ENCODE data around the gene CEACAM8. TPM values are rescaled to one million over a fixed set of nuclear protein-coding genes. Genes with fewer than 3 reads are reported as not detected.

Gene CEACAM8
- total RNA-seq, 1 donor from 2014 or later, result not detected

DNA sequence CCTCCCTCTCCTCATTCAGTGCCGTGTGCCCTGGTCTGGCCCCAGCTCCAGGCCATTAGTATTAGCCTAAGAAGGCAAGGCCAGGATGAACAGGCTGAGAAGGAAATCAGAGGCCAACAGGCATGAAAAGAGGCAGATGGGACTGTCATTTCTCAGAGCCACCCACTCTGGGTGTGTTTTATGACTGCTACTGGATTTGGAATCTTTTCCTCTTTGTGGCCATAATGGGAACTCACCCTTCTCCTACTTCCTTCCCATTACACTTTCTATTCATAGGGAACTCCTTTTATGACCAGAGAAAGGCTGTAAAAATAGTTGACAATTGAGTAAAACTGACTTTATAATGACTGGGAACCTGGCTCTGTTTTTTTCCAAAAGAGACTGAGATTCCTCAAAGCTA is 17.7 kb downstream of the CEACAM8 start:
- Mint-ChIP-seq H3K27me3 (ENCODE audit: insufficient read depth, low read depth) (no peaks in the 10 kb centered on the region), H3K4me3 (no peak overlapping the region), H3K4me1 (no peaks in the 10 kb centered on the region), H3K9me3 (no peaks in the 10 kb centered on the region), H3K36me3 (no peaks in the 10 kb centered on the region), H3K27ac (no peak overlapping the region)
- H3F3A ChIP-seq (ENCODE audit: low read depth), result no peaks in the 10 kb centered on the region
- H3K36me3 ChIP-seq, result no peaks in the 10 kb centered on the region
- H3K79me2 ChIP-seq (ENCODE audit: low read depth), result no peaks in the 10 kb centered on the region
- H3K4me3 ChIP-seq, result no peak overlapping the region
- DNase-seq (ENCODE audit: low spot score), result no peak
- H3K9me3 ChIP-seq (ENCODE audit: low read depth), result no peaks in the 10 kb centered on the region
- H2AFZ ChIP-seq (replicated peaks), result no peak overlapping the region
- H3K27ac ChIP-seq, result no peak overlapping the region
- no peak overlapping the region for H3K9ac ChIP-seq
- no peaks in the 10 kb centered on the region for H3K4me1 ChIP-seq
- TF ChIP-seq, protein P1, sequence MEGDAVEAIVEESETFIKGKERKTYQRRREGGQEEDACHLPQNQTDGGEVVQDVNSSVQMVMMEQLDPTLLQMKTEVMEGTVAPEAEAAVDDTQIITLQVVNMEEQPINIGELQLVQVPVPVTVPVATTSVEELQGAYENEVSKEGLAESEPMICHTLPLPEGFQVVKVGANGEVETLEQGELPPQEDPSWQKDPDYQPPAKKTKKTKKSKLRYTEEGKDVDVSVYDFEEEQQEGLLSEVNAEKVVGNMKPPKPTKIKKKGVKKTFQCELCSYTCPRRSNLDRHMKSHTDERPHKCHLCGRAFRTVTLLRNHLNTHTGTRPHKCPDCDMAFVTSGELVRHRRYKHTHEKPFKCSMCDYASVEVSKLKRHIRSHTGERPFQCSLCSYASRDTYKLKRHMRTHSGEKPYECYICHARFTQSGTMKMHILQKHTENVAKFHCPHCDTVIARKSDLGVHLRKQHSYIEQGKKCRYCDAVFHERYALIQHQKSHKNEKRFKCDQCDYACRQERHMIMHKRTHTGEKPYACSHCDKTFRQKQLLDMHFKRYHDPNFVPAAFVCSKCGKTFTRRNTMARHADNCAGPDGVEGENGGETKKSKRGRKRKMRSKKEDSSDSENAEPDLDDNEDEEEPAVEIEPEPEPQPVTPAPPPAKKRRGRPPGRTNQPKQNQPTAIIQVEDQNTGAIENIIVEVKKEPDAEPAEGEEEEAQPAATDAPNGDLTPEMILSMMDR (IDR thresholded peaks at IDR 0.05), result no peak
- no peak for TF ChIP-seq EZH2phosphoT487 (IDR thresholded peaks at IDR 0.05)
- TF ChIP-seq EZH2 (IDR thresholded peaks at IDR 0.05), result no peak
- H3K27me3 ChIP-seq, result peaks cover 30% of the 10 kb centered on the region
- H4K20me1 ChIP-seq (ENCODE audit: low read depth), result no peaks in the 10 kb centered on the region
- no peak overlapping the region for H3K4me2 ChIP-seq

DNA sequence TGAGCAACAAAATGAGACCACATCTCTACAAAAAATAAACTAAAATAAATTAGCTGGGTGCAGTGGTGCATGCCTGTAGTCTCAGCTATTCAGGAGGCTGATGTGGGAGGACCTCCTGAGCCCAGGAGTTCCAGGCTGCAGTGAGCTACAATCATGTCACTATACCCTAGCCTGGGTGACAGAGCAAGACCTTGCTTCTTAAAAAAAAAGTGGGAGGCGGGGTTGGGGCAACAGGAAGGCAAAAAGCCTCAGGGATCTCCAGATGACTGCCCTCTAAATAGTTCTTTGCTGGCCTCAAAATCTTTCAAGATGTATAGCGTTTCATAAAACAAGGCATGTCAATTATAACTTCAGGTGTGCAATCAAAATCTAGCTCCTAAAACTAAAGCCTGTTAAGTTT is 18.5 kb downstream of the CEACAM8 start:
- TF ChIP-seq EZH2phosphoT487 (IDR thresholded peaks at IDR 0.05) (no peak), EZH2 (IDR thresholded peaks at IDR 0.05) (no peak)
- TF ChIP-seq, protein P1 (IDR thresholded peaks at IDR 0.05), result no peak
- Mint-ChIP-seq H3K9me3 (no peaks in the 10 kb centered on the region), H3K4me1 (no peaks in the 10 kb centered on the region), H3K27me3 (ENCODE audit: insufficient read depth, low read depth) (no peaks in the 10 kb centered on the region), H3K4me3 (no peak overlapping the region), H3K27ac (no peak overlapping the region), H3K36me3 (no peaks in the 10 kb centered on the region)
- Histone ChIP-seq H3F3A (ENCODE audit: low read depth) (no peaks in the 10 kb centered on the region), H3K4me3 (no peak overlapping the region), H3K9me3 (ENCODE audit: low read depth) (no peaks in the 10 kb centered on the region), H3K4me2 (no peak overlapping the region), H3K36me3 (no peaks in the 10 kb centered on the region), H3K9ac (no peak overlapping the region), H3K4me1 (no peaks in the 10 kb centered on the region), H3K27ac (no peak overlapping the region), H4K20me1 (ENCODE audit: low read depth) (no peaks in the 10 kb centered on the region), H3K79me2 (ENCODE audit: low read depth) (no peaks in the 10 kb centered on the region), H2AFZ (replicated peaks) (no peak overlapping the region), H3K27me3 (peaks cover 28% of the 10 kb centered on the region)
- DNase-seq (ENCODE audit: low spot score), result no peak

DNA sequence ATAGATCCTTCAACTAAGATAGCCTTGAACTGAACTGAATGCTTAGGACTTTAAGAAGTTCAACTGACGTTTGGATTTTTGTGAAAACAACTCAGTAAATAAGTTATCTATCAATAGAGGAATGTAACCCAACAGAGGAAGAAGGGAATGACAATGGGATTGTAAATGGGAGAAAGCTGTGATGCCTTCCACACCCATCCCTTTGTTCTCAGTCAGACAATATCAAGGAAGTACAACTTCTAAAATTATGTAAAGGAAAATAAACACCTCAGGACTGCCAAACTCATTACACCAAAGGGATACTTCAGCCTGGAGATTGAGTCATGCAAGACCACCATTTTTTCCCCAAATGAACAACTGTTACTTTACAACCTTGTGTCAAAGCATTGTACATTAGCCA is 21.1 kb downstream of the CEACAM8 start:
- peaks cover 18% of the 10 kb centered on the region for H3K27me3 ChIP-seq
- Mint-ChIP-seq H3K4me1 (no peaks in the 10 kb centered on the region), H3K4me3 (no peak overlapping the region), H3K27ac (no peak overlapping the region), H3K27me3 (ENCODE audit: insufficient read depth, low read depth) (no peaks in the 10 kb centered on the region), H3K36me3 (no peaks in the 10 kb centered on the region), H3K9me3 (no peaks in the 10 kb centered on the region)
- H3K27ac ChIP-seq, result no peak overlapping the region
- H3K4me1 ChIP-seq, result no peaks in the 10 kb centered on the region
- no peaks in the 10 kb centered on the region for H4K20me1 ChIP-seq (ENCODE audit: low read depth)
- no peak for DNase-seq (ENCODE audit: low spot score)
- H3K9ac ChIP-seq, result no peak overlapping the region
- no peaks in the 10 kb centered on the region for H3K9me3 ChIP-seq (ENCODE audit: low read depth)
- H3K36me3 ChIP-seq, result no peaks in the 10 kb centered on the region
- no peak overlapping the region for H2AFZ ChIP-seq (replicated peaks)
- no peak overlapping the region for H3K4me3 ChIP-seq
- no peaks in the 10 kb centered on the region for H3F3A ChIP-seq (ENCODE audit: low read depth)
- TF ChIP-seq EZH2phosphoT487 (IDR thresholded peaks at IDR 0.05), result no peak
- TF ChIP-seq EZH2 (IDR thresholded peaks at IDR 0.05), result no peak
- H3K79me2 ChIP-seq (ENCODE audit: low read depth), result no peaks in the 10 kb centered on the region
- no peak overlapping the region for H3K4me2 ChIP-seq

DNA sequence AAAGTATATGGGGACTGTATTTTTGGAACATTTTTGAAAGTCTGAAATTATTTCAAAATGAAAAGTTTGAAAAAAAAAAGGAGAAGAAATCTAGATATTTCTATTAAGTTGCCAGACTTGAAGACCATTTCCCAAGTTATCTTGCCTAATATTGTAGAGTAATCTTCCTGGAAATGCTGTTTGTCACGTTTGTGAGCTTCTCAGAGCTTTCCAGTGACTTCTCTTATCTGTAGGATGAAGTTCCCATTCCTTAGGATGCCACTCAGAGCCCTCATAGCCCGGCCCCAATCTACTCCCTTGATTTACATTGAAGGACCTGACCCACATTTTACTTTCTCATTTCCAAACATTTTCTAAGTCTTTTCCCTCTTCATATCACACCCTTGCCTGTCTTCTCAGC is 23.6 kb downstream of the CEACAM8 start:
- Histone ChIP-seq H3K9me3 (ENCODE audit: low read depth) (no peaks in the 10 kb centered on the region), H3K4me1 (no peaks in the 10 kb centered on the region), H3F3A (ENCODE audit: low read depth) (no peaks in the 10 kb centered on the region), H3K4me2 (no peak overlapping the region), H3K27ac (no peak overlapping the region), H3K36me3 (no peaks in the 10 kb centered on the region), H4K20me1 (ENCODE audit: low read depth) (no peaks in the 10 kb centered on the region), H3K9ac (no peak overlapping the region), H3K4me3 (no peak overlapping the region), H3K27me3 (no peaks in the 10 kb centered on the region), H3K79me2 (ENCODE audit: low read depth) (no peaks in the 10 kb centered on the region), H2AFZ (replicated peaks) (no peak overlapping the region)
- TF ChIP-seq, protein P1 (IDR thresholded peaks at IDR 0.05), result no peak
- TF ChIP-seq EZH2phosphoT487 (IDR thresholded peaks at IDR 0.05), result no peak
- Mint-ChIP-seq H3K4me3 (no peak overlapping the region), H3K36me3 (no peaks in the 10 kb centered on the region), H3K27me3 (ENCODE audit: insufficient read depth, low read depth) (peaks cover 2% of the 10 kb centered on the region), H3K4me1 (no peaks in the 10 kb centered on the region), H3K27ac (no peak overlapping the region), H3K9me3 (no peaks in the 10 kb centered on the region)
- DNase-seq (ENCODE audit: low spot score), result no peak
